GM12878 (cell line): ENCODE measurements around the gene ESRP2. TPM values are rescaled to one million over a fixed set of nuclear protein-coding genes. Genes with fewer than 3 reads are reported as not detected.

Experiments used
- ATF7 ChIP-seq: fragments of 450-650 bp; IDR thresholded peaks from 2 replicates; pipeline ENCODE4 v1.6.1; 2016; ENCODE audit warnings: low read depth, mild to moderate bottlenecking
- FOXK2 ChIP-seq: fragments of 450-650 bp; IDR thresholded peaks from 2 replicates; pipeline ENCODE4 v1.6.1; 2017; ENCODE audit warnings: mild to moderate bottlenecking, moderate library complexity
- HDAC6 ChIP-seq: fragments of 200-600 bp; sonication (generic); IDR thresholded peaks from one replicate; pipeline ENCODE4 v1.8.0; 2017; ENCODE audit warnings: antibody characterized with exemption; ENCODE audit not compliant: unreplicated experiment
- MLLT1 ChIP-seq: fragments of 450-650 bp; IDR thresholded peaks from 2 replicates; pipeline ENCODE4 v1.6.1; 2016; ENCODE audit warnings: mild to moderate bottlenecking
- MYB ChIP-seq: fragments of 150-350 bp; IDR thresholded peaks from 2 replicates; pipeline ENCODE4 v1.6.1; 2014; ENCODE audit warnings: mild to moderate bottlenecking, low read depth, low read length, borderline replicate concordance
- NR2C1 ChIP-seq: fragments of 450-650 bp; IDR thresholded peaks from 2 replicates; pipeline ENCODE4 v1.6.1; 2017; ENCODE audit warnings: antibody characterized with exemption, mild to moderate bottlenecking, moderate library complexity
- PAX8 ChIP-seq: fragments of 450-650 bp; IDR thresholded peaks from 2 replicates; pipeline ENCODE4 v1.6.1; 2017; ENCODE audit warnings: mild to moderate bottlenecking, moderate library complexity
- SMAD5 ChIP-seq: IDR thresholded peaks from 2 replicates; pipeline ENCODE4 v1.6.1; 2016; ENCODE audit warnings: antibody characterized with exemption, low read depth
- polyA plus RNA-seq, 11 experiments: library from polyadenylated mRNA; depleted of rRNA in 4 of 11; unstranded in 6 of 11; stranded (reverse) in 5 of 11; fragments of >200 nt; fragmentation: Nextera tagmentation in 4 of 11; fragmentation: Illumina TruSeq in 1 of 11; extraction: Ambion mirVana in 4 of 11; extraction: Trizol in 1 of 11; gene quantifications; 1 replicate in 1 of 11; 2 replicates in 10 of 11; pipeline versions ENCODE4 v1.2.1 to v1.2.3, GENCODE V29; 2011 to 2016; ENCODE audit warnings: inconsistent platforms in 2 of 11, missing spikeins in 2 of 11, low read depth in 1 of 11
- total RNA-seq, 4 experiments: library from RNA; depleted of rRNA in 3 of 4; stranded (reverse); fragments of >200 nt in 3 of 4; fragmentation: Illumina TruSeq in 1 of 4; extraction: Trizol in 1 of 4; gene quantifications; 2 replicates each; pipeline versions ENCODE4 v1.2.1 to v1.2.3, GENCODE V29; 2013 to 2021
- TF ChIP-seq, protein P1 (sequence below): fragments of 150-350 bp; IDR thresholded peaks from 2 replicates; pipeline ENCODE4 v1.6.1; 2016; ENCODE audit warnings: low read depth, low read length

The ESRP2 gene
- total and polyA plus RNA-seq, 10 of the 15 experiments (the other 5 are each of a cell fraction or from before 2014, with no cell fraction given) = 0.04 to 0.64 (median 0.08) TPM; not detected in 3

GRCh38 chr16:68228652-68229051, 7.3 kb downstream of the ESRP2 start (continued):
- TF ChIP-seq, protein P1, sequence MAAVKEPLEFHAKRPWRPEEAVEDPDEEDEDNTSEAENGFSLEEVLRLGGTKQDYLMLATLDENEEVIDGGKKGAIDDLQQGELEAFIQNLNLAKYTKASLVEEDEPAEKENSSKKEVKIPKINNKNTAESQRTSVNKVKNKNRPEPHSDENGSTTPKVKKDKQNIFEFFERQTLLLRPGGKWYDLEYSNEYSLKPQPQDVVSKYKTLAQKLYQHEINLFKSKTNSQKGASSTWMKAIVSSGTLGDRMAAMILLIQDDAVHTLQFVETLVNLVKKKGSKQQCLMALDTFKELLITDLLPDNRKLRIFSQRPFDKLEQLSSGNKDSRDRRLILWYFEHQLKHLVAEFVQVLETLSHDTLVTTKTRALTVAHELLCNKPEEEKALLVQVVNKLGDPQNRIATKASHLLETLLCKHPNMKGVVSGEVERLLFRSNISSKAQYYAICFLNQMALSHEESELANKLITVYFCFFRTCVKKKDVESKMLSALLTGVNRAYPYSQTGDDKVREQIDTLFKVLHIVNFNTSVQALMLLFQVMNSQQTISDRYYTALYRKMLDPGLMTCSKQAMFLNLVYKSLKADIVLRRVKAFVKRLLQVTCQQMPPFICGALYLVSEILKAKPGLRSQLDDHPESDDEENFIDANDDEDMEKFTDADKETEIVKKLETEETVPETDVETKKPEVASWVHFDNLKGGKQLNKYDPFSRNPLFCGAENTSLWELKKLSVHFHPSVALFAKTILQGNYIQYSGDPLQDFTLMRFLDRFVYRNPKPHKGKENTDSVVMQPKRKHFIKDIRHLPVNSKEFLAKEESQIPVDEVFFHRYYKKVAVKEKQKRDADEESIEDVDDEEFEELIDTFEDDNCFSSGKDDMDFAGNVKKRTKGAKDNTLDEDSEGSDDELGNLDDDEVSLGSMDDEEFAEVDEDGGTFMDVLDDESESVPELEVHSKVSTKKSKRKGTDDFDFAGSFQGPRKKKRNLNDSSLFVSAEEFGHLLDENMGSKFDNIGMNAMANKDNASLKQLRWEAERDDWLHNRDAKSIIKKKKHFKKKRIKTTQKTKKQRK = no peak
- TF ChIP-seq MLLT1 (no peak), PAX8 (no peak), NR2C1 (no peak), ATF7 (no peak), MYB (no peak), FOXK2 (no peak), HDAC6 (no peak), SMAD5 (no peak)
